A549 (cell line): ENCODE results near the gene RHOT2.
A peak's percentile ranks its signal among the peaks of the same experiment; 100 is the strongest.

Experiments used
- EP300 ChIP-seq, 2 experiments: fragments of >200 bp; sonication (Bioruptor Twin); formaldehyde crosslinking; IDR thresholded peaks; 2 replicates in 1 of 2; 3 replicates in 1 of 2; pipeline ENCODE4 v1.6.1; 2016 to 2017
- ESRRA ChIP-seq: fragments of 150-350 bp; IDR thresholded peaks from 2 replicates; pipeline ENCODE4 v1.6.1; 2014; ENCODE audit warnings: mild to moderate bottlenecking, low read length, borderline replicate concordance
- HDAC2 ChIP-seq: fragments of 200-600 bp; sonication (generic); IDR thresholded peaks from 2 replicates; pipeline ENCODE4 v1.6.1; 2016
- KDM1A ChIP-seq: fragments of 200-600 bp; sonication (generic); IDR thresholded peaks from 2 replicates; pipeline ENCODE4 v1.6.1; 2016; ENCODE audit warnings: low read depth, mild to moderate bottlenecking
- MAZ ChIP-seq: fragments of 150-350 bp; IDR thresholded peaks from 2 replicates; pipeline ENCODE4 v1.6.1; 2014; ENCODE audit warnings: antibody characterized with exemption, low read depth, low read length, borderline replicate concordance
- MYC ChIP-seq: IDR thresholded peaks from 2 replicates; pipeline ENCODE4 v1.6.1; 2012; ENCODE audit warnings: mild to moderate bottlenecking, inconsistent platforms, low read length, improper control_type of control experiment, borderline replicate concordance
- NFE2L2 ChIP-seq: fragments of 150-350 bp; conservative IDR thresholded peaks from 2 replicates; pipeline ENCODE4 v1.6.1; 2014; ENCODE audit warnings: low read length
- POLR2A ChIP-seq: IDR thresholded peaks from 2 replicates; pipeline ENCODE4 v1.6.1; 2012; ENCODE audit warnings: mild to moderate bottlenecking, low read length
- RCOR1 ChIP-seq: fragments of 150-350 bp; IDR thresholded peaks from 2 replicates; pipeline ENCODE4 v1.6.1; 2014; ENCODE audit warnings: antibody characterized with exemption, low read length, low read depth
- RFX5 ChIP-seq: fragments of 450-650 bp; IDR thresholded peaks from 2 replicates; pipeline ENCODE4 v1.7.1; 2014; ENCODE audit warnings: antibody characterized with exemption, mild to moderate bottlenecking, moderate library complexity
- ZFP36 ChIP-seq: fragments of 450-650 bp; IDR thresholded peaks from 2 replicates; pipeline ENCODE4 v1.6.1; 2014; ENCODE audit warnings: borderline replicate concordance; ENCODE audit not compliant: partially characterized antibody
- TF ChIP-seq, protein P1 (sequence below): fragments of >200 bp; sonication (Bioruptor Twin); formaldehyde crosslinking; IDR thresholded peaks from 3 replicates; pipeline ENCODE4 v1.5.1; 2016
- TF ChIP-seq, protein P2 (sequence below): fragments of 450-650 bp; IDR thresholded peaks from 2 replicates; pipeline ENCODE4 v1.6.1; 2014; ENCODE audit warnings: antibody characterized with exemption

DNA sequence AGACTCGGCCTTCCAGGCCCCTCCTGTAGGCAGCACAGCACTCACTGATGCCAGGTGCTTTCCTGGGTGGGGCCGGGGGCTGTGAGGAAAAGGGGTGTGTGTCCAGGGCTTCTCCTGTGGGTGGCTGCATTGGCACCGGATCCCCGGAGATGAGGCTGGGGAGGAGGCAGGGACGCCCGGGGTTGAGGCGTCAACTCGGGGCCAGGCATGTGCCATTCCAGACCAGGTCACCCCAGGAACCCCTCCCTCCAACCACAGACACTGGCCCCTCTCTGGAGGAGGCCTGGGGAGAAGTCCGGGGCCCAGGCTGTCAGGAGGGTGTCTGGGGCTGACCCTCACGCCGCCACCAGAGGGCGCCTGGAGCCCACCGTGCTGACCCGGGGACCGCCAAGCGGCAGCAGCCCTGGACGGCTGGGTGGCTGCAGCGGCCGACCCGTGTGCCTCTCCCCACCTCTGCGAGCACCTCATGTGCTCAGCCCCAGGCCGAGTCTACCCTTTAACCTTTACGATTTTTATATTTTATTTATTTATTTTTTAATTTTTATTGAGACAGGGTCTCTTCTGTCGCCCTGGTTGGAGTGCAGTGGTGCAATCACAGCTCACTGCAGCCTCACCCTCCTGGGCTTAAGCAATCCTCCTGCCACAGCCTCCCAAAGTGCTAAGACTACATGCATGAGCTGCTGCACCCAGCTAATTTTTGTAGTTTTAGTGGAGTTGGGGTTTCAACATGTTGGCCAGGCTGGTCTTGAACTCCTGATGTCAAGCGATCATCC lies 43.8 kb downstream of the RHOT2 start:
- TF ChIP-seq, protein P1, sequence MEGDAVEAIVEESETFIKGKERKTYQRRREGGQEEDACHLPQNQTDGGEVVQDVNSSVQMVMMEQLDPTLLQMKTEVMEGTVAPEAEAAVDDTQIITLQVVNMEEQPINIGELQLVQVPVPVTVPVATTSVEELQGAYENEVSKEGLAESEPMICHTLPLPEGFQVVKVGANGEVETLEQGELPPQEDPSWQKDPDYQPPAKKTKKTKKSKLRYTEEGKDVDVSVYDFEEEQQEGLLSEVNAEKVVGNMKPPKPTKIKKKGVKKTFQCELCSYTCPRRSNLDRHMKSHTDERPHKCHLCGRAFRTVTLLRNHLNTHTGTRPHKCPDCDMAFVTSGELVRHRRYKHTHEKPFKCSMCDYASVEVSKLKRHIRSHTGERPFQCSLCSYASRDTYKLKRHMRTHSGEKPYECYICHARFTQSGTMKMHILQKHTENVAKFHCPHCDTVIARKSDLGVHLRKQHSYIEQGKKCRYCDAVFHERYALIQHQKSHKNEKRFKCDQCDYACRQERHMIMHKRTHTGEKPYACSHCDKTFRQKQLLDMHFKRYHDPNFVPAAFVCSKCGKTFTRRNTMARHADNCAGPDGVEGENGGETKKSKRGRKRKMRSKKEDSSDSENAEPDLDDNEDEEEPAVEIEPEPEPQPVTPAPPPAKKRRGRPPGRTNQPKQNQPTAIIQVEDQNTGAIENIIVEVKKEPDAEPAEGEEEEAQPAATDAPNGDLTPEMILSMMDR = peak; percentile 89
- TF ChIP-seq RCOR1 = no peak
- no peak for TF ChIP-seq POLR2A
- no peak for TF ChIP-seq EP300 (IDR thresholded peaks at IDR 0.05)
- no peak for TF ChIP-seq ESRRA
- TF ChIP-seq, protein P2, sequence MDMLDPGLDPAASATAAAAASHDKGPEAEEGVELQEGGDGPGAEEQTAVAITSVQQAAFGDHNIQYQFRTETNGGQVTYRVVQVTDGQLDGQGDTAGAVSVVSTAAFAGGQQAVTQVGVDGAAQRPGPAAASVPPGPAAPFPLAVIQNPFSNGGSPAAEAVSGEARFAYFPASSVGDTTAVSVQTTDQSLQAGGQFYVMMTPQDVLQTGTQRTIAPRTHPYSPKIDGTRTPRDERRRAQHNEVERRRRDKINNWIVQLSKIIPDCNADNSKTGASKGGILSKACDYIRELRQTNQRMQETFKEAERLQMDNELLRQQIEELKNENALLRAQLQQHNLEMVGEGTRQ = no peak
- TF ChIP-seq MYC = no peak
- no peak for TF ChIP-seq ZFP36
- TF ChIP-seq NFE2L2 = no peak
- no peak for TF ChIP-seq HDAC2
- TF ChIP-seq RFX5 = no peak
- TF ChIP-seq KDM1A = no peak
- TF ChIP-seq MAZ = 0 out of 2 replicates have a peak, but pooled peaks have one; percentile 48
